HG03060 (cell line): ENCODE data around the gene TCEAL4.
"Not testable (repeated sequence)": the region's sequence is repeated elsewhere in the genome, so short reads cannot be mapped to it uniquely, and the experiment has no call there.

Experiments used
- ATAC-seq: cut with Tn5 transposase; IDR thresholded peaks from one replicate; pipeline ENCODE4 v1.9.1; 2021; ENCODE audit warnings: low read depth, moderate number of reproducible peaks; ENCODE audit not compliant: unreplicated experiment

Gene TCEAL4

GRCh38 chrX:103586659-103587058 lies 1.3 kb downstream of the TCEAL4 start:
- no peak for ATAC-seq

- not testable (repeated sequence) for ATAC-seq
Observed at GRCh38 chrX:103592295-103592694, 7.0 kb downstream of the TCEAL4 start.

GRCh38 chrX:103595202-103595601 lies 9.9 kb downstream of the TCEAL4 start:
- ATAC-seq, result not testable (repeated sequence)

- ATAC-seq, result no peak
Observed at GRCh38 chrX:103607364-103608305, 22.3 kb downstream of the TCEAL4 start, which contains the start of gene TCEAL3. Gene TCEAL3 (plus strand): TSS chrX:103607963. CDS start chrX:103609065, 1,102 bp downstream.

- ATAC-seq, result no peak
Observed at GRCh38 chrX:103608306-103608963, 23.1 kb downstream of the TCEAL4 start.

- ATAC-seq, result no peak
Observed at GRCh38 chrX:103610282-103610681, 25.0 kb downstream of the TCEAL4 start.

GRCh38 chrX:103613362-103613890 lies 28.1 kb downstream of the TCEAL4 start:
- no peak for ATAC-seq

GRCh38 chrX:103614999-103615398 lies 29.7 kb downstream of the TCEAL4 start:
- ATAC-seq, result no peak

- ATAC-seq, result no peak
Observed at GRCh38 chrX:103615781-103616371, 30.6 kb downstream of the TCEAL4 start.

GRCh38 chrX:103616676-103617186 lies 31.4 kb downstream of the TCEAL4 start:
- no peak for ATAC-seq

- ATAC-seq, result no peak
Observed at GRCh38 chrX:103624111-103624510, 38.8 kb downstream of the TCEAL4 start.

GRCh38 chrX:103626855-103627254 lies 41.5 kb downstream of the TCEAL4 start:
- no peak for ATAC-seq

- ATAC-seq, result no peak
Observed at GRCh38 chrX:103628386-103629317, 43.3 kb downstream of the TCEAL4 start, which contains the start of gene TCEAL1. Gene TCEAL1 (plus strand): TSS chrX:103628975. CDS start chrX:103629917, 942 bp downstream.

- ATAC-seq, result no peak
Observed at GRCh38 chrX:103629318-103630170, 44.2 kb downstream of the TCEAL4 start.

- ATAC-seq, result no peak
Observed at GRCh38 chrX:103630171-103630511, 44.8 kb downstream of the TCEAL4 start.

- ATAC-seq, result no peak
Observed at GRCh38 chrX:103631145-103631544, 45.8 kb downstream of the TCEAL4 start.

- no peak for ATAC-seq
Observed at GRCh38 chrX:103635436-103635835, 50.1 kb downstream of the TCEAL4 start.
